Astrocyte (in vitro differentiated cells and primary cell): ENCODE results near the gene SRCIN1. TPM values are rescaled to one million over a fixed set of nuclear protein-coding genes. Genes with fewer than 3 reads are reported as not detected.

Source experiments
- DNase-seq: peaks from one replicate; pipeline ENCODE4 v3.0.0-alpha.2; 2010; ENCODE audit warnings: low read depth
- FAIRE-seq: peaks from 2 replicates; lab custom pipeline; 2011; peaks lifted over from hg19 to GRCh38; lab: Jason Lieb, UNC
- H2AFZ ChIP-seq: 2 replicates; pipeline ENCODE4 v1.6.0; 2012; ENCODE audit warnings: low read depth, low read length, inconsistent platforms
- H3K27ac ChIP-seq: 2 replicates; pipeline ENCODE4 v1.5.1; 2011; ENCODE audit warnings: low read depth, low read length, inconsistent platforms
- H3K27me3 ChIP-seq: 2 replicates; pipeline ENCODE4 v1.6.0; 2011; ENCODE audit warnings: low read length, inconsistent platforms; ENCODE audit not compliant: insufficient read depth
- H3K36me3 ChIP-seq: 2 replicates; pipeline ENCODE4 v1.5.1; 2011; ENCODE audit warnings: low read length, inconsistent platforms; ENCODE audit not compliant: insufficient read depth
- H3K4me1 ChIP-seq: 2 replicates; pipeline ENCODE4 v1.5.1; 2011; ENCODE audit warnings: low read length, inconsistent platforms; ENCODE audit not compliant: insufficient read depth
- H3K4me2 ChIP-seq: 2 replicates; pipeline ENCODE4 v1.6.0; 2012; ENCODE audit warnings: low read length, inconsistent platforms
- H3K4me3 ChIP-seq: 2 replicates; pipeline ENCODE4 v1.5.1; 2011; ENCODE audit warnings: low read depth, mild to moderate bottlenecking, low read length, inconsistent platforms; ENCODE audit not compliant: insufficient read depth
- H3K79me2 ChIP-seq: 2 replicates; pipeline ENCODE4 v1.6.0; 2012; ENCODE audit warnings: mild to moderate bottlenecking, low read length, inconsistent platforms; ENCODE audit not compliant: insufficient read depth
- H3K9ac ChIP-seq: 2 replicates; pipeline ENCODE4 v1.6.0; 2012; ENCODE audit warnings: mild to moderate bottlenecking, low read length, inconsistent platforms
- H3K9me3 ChIP-seq: 2 replicates; pipeline ENCODE4 v1.5.1; 2012; ENCODE audit warnings: low read depth, mild to moderate bottlenecking, low read length, inconsistent platforms; ENCODE audit not compliant: insufficient read depth
- H4K20me1 ChIP-seq: 2 replicates; pipeline ENCODE4 v1.6.0; 2012; ENCODE audit warnings: low read length, inconsistent platforms; ENCODE audit not compliant: insufficient read depth
- H3K27ac Mint-ChIP-seq: one replicate; pipeline ENCODE4 v1.8.0; 2021; ENCODE audit warnings: mild to moderate bottlenecking, mixed read lengths; ENCODE audit not compliant: unreplicated experiment
- H3K27me3 Mint-ChIP-seq: one replicate; pipeline ENCODE4 v1.8.0; 2021; ENCODE audit warnings: low read depth, mixed read lengths; ENCODE audit not compliant: unreplicated experiment
- H3K36me3 Mint-ChIP-seq: one replicate; pipeline ENCODE4 v1.8.0; 2021; ENCODE audit warnings: low read depth, mixed read lengths; ENCODE audit not compliant: unreplicated experiment
- H3K4me1 Mint-ChIP-seq: one replicate; pipeline ENCODE4 v1.8.0; 2021; ENCODE audit warnings: low read depth, mixed read lengths; ENCODE audit not compliant: unreplicated experiment
- H3K4me3 Mint-ChIP-seq: one replicate; pipeline ENCODE4 v1.8.0; 2021; ENCODE audit warnings: mild to moderate bottlenecking, moderate library complexity, mixed read lengths; ENCODE audit not compliant: unreplicated experiment
- H3K9me3 Mint-ChIP-seq: one replicate; pipeline ENCODE4 v1.8.0; 2021; ENCODE audit warnings: mild to moderate bottlenecking, mixed read lengths; ENCODE audit not compliant: unreplicated experiment
- CTCF ChIP-seq: IDR thresholded peaks from 2 replicates; pipeline ENCODE4 v1.5.1; 2011; ENCODE audit warnings: low read depth, mild to moderate bottlenecking, inconsistent platforms, low read length, moderate library complexity; ENCODE audit not compliant: insufficient read depth
- EZH2 ChIP-seq: IDR thresholded peaks from 2 replicates; pipeline ENCODE4 v1.6.1; 2012; ENCODE audit warnings: mild to moderate bottlenecking, low read length, inconsistent platforms; ENCODE audit not compliant: insufficient read depth
- total RNA-seq: library from RNA; stranded (reverse); gene quantifications from 2 replicates; pipeline ENCODE4 v1.2.1, GENCODE V29; 2021

Gene SRCIN1
- total RNA-seq, 1 donor from 2014 or later = 1.5 TPM

- no peaks in the 10 kb centered on the region for H3K36me3 ChIP-seq
- H3K4me1 Mint-ChIP-seq = peaks cover 13% of the 10 kb centered on the region
- FAIRE-seq = no peak
Observed at GRCh38 chr17:38586788-38587187, 19.0 kb downstream of the SRCIN1 start.

GRCh38 chr17:38585918-38586529 lies 19.7 kb downstream of the SRCIN1 start:
- no peak overlapping the region for H3K4me3 Mint-ChIP-seq
- H4K20me1 ChIP-seq = no peaks in the 10 kb centered on the region
- TF ChIP-seq CTCF = no peak
- TF ChIP-seq EZH2 = no peak
- peaks cover 5% of the 10 kb centered on the region for H3K4me1 Mint-ChIP-seq
- no peaks in the 10 kb centered on the region for H3K79me2 ChIP-seq
- H3K36me3 Mint-ChIP-seq = no peaks in the 10 kb centered on the region
- no peak overlapping the region for H3K4me2 ChIP-seq
- H3K36me3 ChIP-seq = no peaks in the 10 kb centered on the region
- H3K9ac ChIP-seq = no peak overlapping the region
- peaks cover 3% of the 10 kb centered on the region for H3K9me3 Mint-ChIP-seq
- H3K27ac ChIP-seq = no peak overlapping the region
- peaks cover 35% of the 10 kb centered on the region for H3K27me3 ChIP-seq
- FAIRE-seq = no peak
- H3K27me3 Mint-ChIP-seq = peaks cover 83% of the 10 kb centered on the region
- H3K9me3 ChIP-seq = no peaks in the 10 kb centered on the region
- H3K4me3 ChIP-seq = no peak overlapping the region
- H3K27ac Mint-ChIP-seq = no peak overlapping the region
- DNase-seq = no peak
- no peaks in the 10 kb centered on the region for H3K4me1 ChIP-seq
- H2AFZ ChIP-seq = no peak overlapping the region

More at GRCh38 chr17:38586788-38587187, 19.0 kb downstream of the SRCIN1 start:
- TF ChIP-seq EZH2 (no peak), CTCF (no peak)
- no peak for DNase-seq
- Mint-ChIP-seq H3K27ac (no peak overlapping the region), H3K36me3 (peaks cover 4% of the 10 kb centered on the region), H3K4me3 (no peak overlapping the region), H3K9me3 (peaks cover 3% of the 10 kb centered on the region), H3K27me3 (peaks cover 86% of the 10 kb centered on the region)
- peaks cover 4% of the 10 kb centered on the region for H3K4me1 ChIP-seq
- no peaks in the 10 kb centered on the region for H3K79me2 ChIP-seq
- H3K9ac ChIP-seq = no peak overlapping the region
- H2AFZ ChIP-seq = no peak overlapping the region
- H3K27ac ChIP-seq = no peak overlapping the region
- no peak overlapping the region for H3K4me2 ChIP-seq
- H3K9me3 ChIP-seq = no peaks in the 10 kb centered on the region
- H3K4me3 ChIP-seq = no peak overlapping the region
- no peaks in the 10 kb centered on the region for H4K20me1 ChIP-seq
- H3K27me3 ChIP-seq = peaks cover 39% of the 10 kb centered on the region
